Peyer's patch (tissue), 4 donors: ENCODE results near the gene AKAP1.

Experiments
- POLR2A ChIP-seq, 2 donors: fragments of 450-650 bp; IDR thresholded peaks; one replicate each; pipeline ENCODE4 v1.5.1; 2017; ENCODE audit warnings: antibody characterized with exemption in 2 of 2, mild to moderate bottlenecking in 2 of 2, moderate library complexity in 2 of 2
- TF ChIP-seq, protein P1 (sequence below), 6 experiments: fragments of 450-650 bp in 4 of 6; fragments of 200-600 bp in 2 of 6; sonication (generic) in 1 of 6; IDR thresholded peaks; one replicate each; pipeline ENCODE4 v1.5.1; 2017 to 2019; ENCODE audit warnings: antibody characterized with exemption in 6 of 6, mild to moderate bottlenecking in 3 of 6, moderate library complexity in 1 of 6

DNA sequence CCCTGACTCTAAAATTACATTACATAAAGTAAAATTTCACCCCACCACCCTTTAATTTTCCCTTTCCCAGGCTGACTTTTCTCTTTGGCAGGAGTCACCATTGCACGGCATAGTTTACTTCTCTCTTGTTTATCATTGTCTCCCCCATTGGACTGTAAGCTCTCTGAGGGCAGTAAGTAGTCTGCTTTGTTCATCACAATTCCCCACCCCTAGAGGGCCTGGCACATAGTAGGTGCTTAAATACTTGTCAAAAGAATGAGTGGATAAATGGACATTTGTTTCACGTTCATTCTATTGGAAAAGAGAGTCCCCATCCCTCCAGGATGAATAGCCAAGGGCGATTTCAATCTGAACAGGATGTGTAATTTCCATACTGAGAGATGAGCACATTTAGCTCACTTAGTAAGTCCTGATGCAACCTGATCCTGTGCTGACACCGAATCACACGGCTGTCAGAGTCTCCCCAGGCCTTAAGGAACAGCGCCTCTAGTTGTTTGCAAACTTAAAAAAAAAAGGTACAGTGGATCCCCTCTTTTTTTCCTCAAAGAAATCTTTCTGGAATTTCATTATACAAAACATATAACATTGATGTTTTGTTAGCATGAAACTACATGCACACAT, 54.0 kb downstream of the AKAP1 start:
- TF ChIP-seq, protein P1, sequence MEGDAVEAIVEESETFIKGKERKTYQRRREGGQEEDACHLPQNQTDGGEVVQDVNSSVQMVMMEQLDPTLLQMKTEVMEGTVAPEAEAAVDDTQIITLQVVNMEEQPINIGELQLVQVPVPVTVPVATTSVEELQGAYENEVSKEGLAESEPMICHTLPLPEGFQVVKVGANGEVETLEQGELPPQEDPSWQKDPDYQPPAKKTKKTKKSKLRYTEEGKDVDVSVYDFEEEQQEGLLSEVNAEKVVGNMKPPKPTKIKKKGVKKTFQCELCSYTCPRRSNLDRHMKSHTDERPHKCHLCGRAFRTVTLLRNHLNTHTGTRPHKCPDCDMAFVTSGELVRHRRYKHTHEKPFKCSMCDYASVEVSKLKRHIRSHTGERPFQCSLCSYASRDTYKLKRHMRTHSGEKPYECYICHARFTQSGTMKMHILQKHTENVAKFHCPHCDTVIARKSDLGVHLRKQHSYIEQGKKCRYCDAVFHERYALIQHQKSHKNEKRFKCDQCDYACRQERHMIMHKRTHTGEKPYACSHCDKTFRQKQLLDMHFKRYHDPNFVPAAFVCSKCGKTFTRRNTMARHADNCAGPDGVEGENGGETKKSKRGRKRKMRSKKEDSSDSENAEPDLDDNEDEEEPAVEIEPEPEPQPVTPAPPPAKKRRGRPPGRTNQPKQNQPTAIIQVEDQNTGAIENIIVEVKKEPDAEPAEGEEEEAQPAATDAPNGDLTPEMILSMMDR (IDR thresholded peaks at IDR 0.05) = no peak
- no peak for TF ChIP-seq POLR2A (IDR thresholded peaks at IDR 0.05)
